Keratinocyte (primary cell): ENCODE measurements around the gene PRSS50. TPM values are rescaled to one million over a fixed set of nuclear protein-coding genes. Genes with fewer than 3 reads are reported as not detected.

Experiments
- DNase-seq: peaks from one replicate; pipeline ENCODE4 v3.0.0-alpha.2; 2011; ENCODE audit warnings: low read depth, missing footprints, low spot score
- FAIRE-seq: peaks from 2 replicates; lab custom pipeline; 2011; peaks lifted over from hg19 to GRCh38; lab: Jason Lieb, UNC
- H2AFZ ChIP-seq: 2 replicates; pipeline ENCODE4 v1.6.0; 2012; ENCODE audit warnings: low read length, control low read depth, inconsistent platforms; ENCODE audit not compliant: control insufficient read depth
- H3K27ac ChIP-seq: 2 replicates; pipeline ENCODE4 v1.5.1; 2011; ENCODE audit warnings: low read length; ENCODE audit not compliant: control insufficient read depth, insufficient read depth
- H3K27me3 ChIP-seq: 3 replicates; pipeline ENCODE4 v1.6.0; 2011; ENCODE audit warnings: low read length; ENCODE audit not compliant: control insufficient read depth, insufficient read depth; ENCODE audit errors: extremely low read depth
- H3K36me3 ChIP-seq, 2 experiments: 2 replicates in 1 of 2; 3 replicates in 1 of 2; pipeline ENCODE4 v1.5.1; 2011; ENCODE audit warnings: low read length in 2 of 2, mild to moderate bottlenecking in 1 of 2; ENCODE audit not compliant: control insufficient read depth in 2 of 2, insufficient read depth in 2 of 2; ENCODE audit errors: extremely low read depth in 1 of 2
- H3K4me1 ChIP-seq: 3 replicates; pipeline ENCODE4 v1.5.1; 2011; ENCODE audit warnings: low read length; ENCODE audit not compliant: control insufficient read depth, insufficient read depth; ENCODE audit errors: extremely low read depth
- H3K4me2 ChIP-seq: 3 replicates; pipeline ENCODE4 v1.6.0; 2011; ENCODE audit warnings: low read depth, low read length; ENCODE audit not compliant: control insufficient read depth, insufficient read depth; ENCODE audit errors: extremely low read depth
- H3K4me3 ChIP-seq, 3 experiments: fragments of 200-600 bp in 1 of 3; sonication (generic) in 1 of 3; 2 replicates in 2 of 3; 3 replicates in 1 of 3; pipeline ENCODE4 v1.5.1; 2011 to 2016; ENCODE audit warnings: low read length in 3 of 3, mild to moderate bottlenecking in 3 of 3, control low read depth in 2 of 3, inconsistent platforms in 1 of 3, low read depth in 1 of 3, mixed read lengths in 1 of 3, mixed run types in 1 of 3, moderate library complexity in 1 of 3; ENCODE audit not compliant: control insufficient read depth in 2 of 3, insufficient read depth in 2 of 3; ENCODE audit errors: extremely low read depth in 1 of 3
- H3K79me2 ChIP-seq: 2 replicates; pipeline ENCODE4 v1.6.0; 2012; ENCODE audit warnings: low read length; ENCODE audit not compliant: control insufficient read depth, insufficient read depth
- H3K9ac ChIP-seq: 3 replicates; pipeline ENCODE4 v1.6.0; 2011; ENCODE audit warnings: low read length; ENCODE audit not compliant: control insufficient read depth, insufficient read depth; ENCODE audit errors: extremely low read depth
- H3K9me1 ChIP-seq: 3 replicates; pipeline ENCODE4 v1.6.0; 2011; ENCODE audit warnings: low read length; ENCODE audit not compliant: control insufficient read depth, insufficient read depth; ENCODE audit errors: extremely low read depth
- H3K9me3 ChIP-seq: 2 replicates; pipeline ENCODE4 v1.5.1; 2012; ENCODE audit warnings: low read depth, low read length; ENCODE audit not compliant: control insufficient read depth
- H4K20me1 ChIP-seq: 3 replicates; pipeline ENCODE4 v1.6.0; 2011; ENCODE audit warnings: low read length; ENCODE audit not compliant: control insufficient read depth, insufficient read depth; ENCODE audit errors: extremely low read depth
- CTCF ChIP-seq, 3 experiments: IDR thresholded peaks in 1 of 3; conservative IDR thresholded peaks in 1 of 3; optimal IDR thresholded peaks in 1 of 3; 2 replicates in 2 of 3; 3 replicates in 1 of 3; pipeline versions ENCODE3 to v1.5.1; 2011; ENCODE audit warnings: low read length in 3 of 3, mild to moderate bottlenecking in 3 of 3, moderate library complexity in 2 of 3, control low read depth in 1 of 3, inconsistent platforms in 1 of 3; ENCODE audit not compliant: insufficient read depth in 2 of 3; ENCODE audit errors: extremely low read depth in 1 of 3
- EZH2 ChIP-seq: IDR thresholded peaks from one replicate; pipeline ENCODE4 v1.6.1; 2012; ENCODE audit warnings: inconsistent platforms, mild to moderate bottlenecking, low read length, moderate library complexity
- dilution Hi-C: fragments of 300-500 bp; cut with MboI; formaldehyde crosslinking; loops from one replicate; pipeline ENCODE4 v1.7.0; 2020; ENCODE audit warnings: low sequenced_read_pairs; ENCODE audit not compliant: extremely low pct_ligation_motif_present
- polyA plus RNA-seq, 5 experiments: library from polyadenylated mRNA; depleted of rRNA in 3 of 5; stranded (reverse) in 3 of 5; stranded (forward) in 1 of 5; unstranded in 1 of 5; fragments of >200 nt; gene quantifications; 1 replicate in 1 of 5; 2 replicates in 3 of 5; 3 replicates in 1 of 5; pipeline versions ENCODE4 v1.2.1 to v1.2.3, GENCODE V29; 2011 to 2012; ENCODE audit warnings: missing spikeins in 2 of 5, low read depth in 1 of 5, low replicate concordance in 1 of 5

The PRSS50 gene
- polyA plus RNA-seq, 1 donor (not counting 4 experiments of a cell fraction or from before 2014, with no cell fraction given): not detected

- DNase-seq (peak; percentile 50), FAIRE-seq (no peak)
- Histone ChIP-seq H4K20me1 (no peaks in the 10 kb centered on the region), H3K79me2 (peaks cover 22% of the 10 kb centered on the region), H3K27ac (peak within 1 kb of the TSS; percentile 86), H3K27me3 (no peaks in the 10 kb centered on the region), H3K4me1 (peaks cover 41% of the 10 kb centered on the region), H3K9ac (peak within 1 kb of the TSS; percentile 99), H2AFZ (peak within 1 kb of the TSS; percentile 28), H3K4me2 (peak within 1 kb of the TSS; percentile 60), H3K9me3 (no peaks in the 10 kb centered on the region), H3K9me1 (peaks cover 2% of the 10 kb centered on the region), H3K4me3 (peak within 1 kb of the TSS; percentile 72 to 88 (median 83)), H3K36me3 (peaks cover 13 to 17% of the 10 kb centered on the region in 2 experiments)
- TF ChIP-seq CTCF (optimal IDR thresholded peaks at IDR 0.05 in 1 of 3, IDR thresholded peaks at IDR 0.05 in 1 of 3, conservative IDR thresholded peaks at IDR 0.05 in 1 of 3; ENCODE audit: extremely low read depth in 1 of 3, insufficient read depth in 2 of 3, low read length in 3 of 3) (no peak), EZH2 (no peak)
- dilution Hi-C loops: no loop called here
These were observed 24.4 kb downstream of the PRSS50 start, which contains the start of gene ALS2CL for GRCh38 chr3:46693038-46693891. ALS2CL (minus strand) TSS chr3:46693679; CDS start chr3:46689440, 4,239 bp downstream.

GRCh38 chr3:46692566-46692990 lies 25.1 kb downstream of the PRSS50 start:
- Histone ChIP-seq H3K4me1 (peaks cover 41% of the 10 kb centered on the region), H3K27ac (peak overlapping the region; percentile 86), H3K9me1 (peaks cover 2% of the 10 kb centered on the region), H3K79me2 (peaks cover 22% of the 10 kb centered on the region), H3K27me3 (no peaks in the 10 kb centered on the region), H3K4me3 (peak overlapping the region; percentile 72 to 88 (median 83)), H3K9ac (peak overlapping the region; percentile 99), H2AFZ (no peak overlapping the region), H4K20me1 (no peaks in the 10 kb centered on the region), H3K36me3 (peaks cover 19 to 24% of the 10 kb centered on the region in 2 experiments), H3K4me2 (peak overlapping the region; percentile 60), H3K9me3 (no peaks in the 10 kb centered on the region)
- dilution Hi-C loops: no loop called here
- DNase-seq (peak; percentile 89), FAIRE-seq (peak; percentile 91)
- TF ChIP-seq CTCF (optimal IDR thresholded peaks at IDR 0.05 in 1 of 3, IDR thresholded peaks at IDR 0.05 in 1 of 3, conservative IDR thresholded peaks at IDR 0.05 in 1 of 3; ENCODE audit: extremely low read depth in 1 of 3, insufficient read depth in 2 of 3, low read length in 3 of 3): no peak
- TF ChIP-seq EZH2: no peak
